Skeletal muscle satellite cell (primary cell): ENCODE data around the gene MS4A4A. TPM values are rescaled to one million over a fixed set of nuclear protein-coding genes. Genes with fewer than 3 reads are reported as not detected.

Experiments used
- H3K27me3 ChIP-seq: 2 replicates; pipeline ENCODE4 v1.7.0; 2013; ENCODE audit warnings: low read length; ENCODE audit not compliant: control insufficient read depth, insufficient read depth
- H3K36me3 ChIP-seq: 2 replicates; pipeline ENCODE4 v1.7.0; 2013; ENCODE audit warnings: mild to moderate bottlenecking, control low read depth, low read length; ENCODE audit not compliant: insufficient read depth
- H3K4me1 ChIP-seq: 2 replicates; pipeline ENCODE4 v1.7.0; 2013; ENCODE audit warnings: low read length; ENCODE audit not compliant: control insufficient read depth, insufficient read depth
- H3K4me2 ChIP-seq: 2 replicates; pipeline ENCODE4 v1.7.0; 2013; ENCODE audit warnings: mild to moderate bottlenecking, low read length
- H3K4me3 ChIP-seq: 2 replicates; pipeline ENCODE4 v1.7.0; 2013; ENCODE audit warnings: low read length
- H3K9ac ChIP-seq: 2 replicates; pipeline ENCODE4 v1.7.0; 2013; ENCODE audit warnings: mild to moderate bottlenecking, low read depth, low read length, moderate library complexity
- H3K9me3 ChIP-seq: replicated peaks from 2 replicates; pipeline ENCODE4 v1.7.0; 2013; ENCODE audit warnings: mild to moderate bottlenecking, control low read depth, low read length
- total RNA-seq: library from RNA; depleted of rRNA; stranded (reverse); fragments of >200 nt; gene quantifications from 2 replicates; pipeline ENCODE4 v1.2.3, GENCODE V29; 2012; rRNA removed

MS4A4A gene
- total RNA-seq: not detected in 2 replicates

GRCh38 chr11:60280412-60280811 lies at the start of gene MS4A4A:
MS4A4A (plus strand) TSS chr11:60280666; CDS start chr11:60280676, 10 bp downstream.
- no peaks in the 10 kb centered on the region for H3K4me1 ChIP-seq
- H3K9me3 ChIP-seq: peaks cover 4% of the 10 kb centered on the region
- H3K4me2 ChIP-seq: no peak within 1 kb of the TSS

GRCh38 chr11:60230681-60231080 lies 49.8 kb upstream of the MS4A4A start:
- no peak overlapping the region for H3K4me2 ChIP-seq
- H3K4me1 ChIP-seq: no peaks in the 10 kb centered on the region
- H3K27me3 ChIP-seq: no peaks in the 10 kb centered on the region
- H3K9me3 ChIP-seq: no peaks in the 10 kb centered on the region
- H3K4me3 ChIP-seq: no peak overlapping the region
- H3K36me3 ChIP-seq: no peaks in the 10 kb centered on the region
- H3K9ac ChIP-seq: no peak overlapping the region

More at GRCh38 chr11:60280412-60280811, at the start of gene MS4A4A:
- H3K4me3 ChIP-seq: no peak within 1 kb of the TSS
- H3K36me3 ChIP-seq: no peaks in the 10 kb centered on the region
- H3K27me3 ChIP-seq: no peaks in the 10 kb centered on the region
- no peak within 1 kb of the TSS for H3K9ac ChIP-seq

DNA sequence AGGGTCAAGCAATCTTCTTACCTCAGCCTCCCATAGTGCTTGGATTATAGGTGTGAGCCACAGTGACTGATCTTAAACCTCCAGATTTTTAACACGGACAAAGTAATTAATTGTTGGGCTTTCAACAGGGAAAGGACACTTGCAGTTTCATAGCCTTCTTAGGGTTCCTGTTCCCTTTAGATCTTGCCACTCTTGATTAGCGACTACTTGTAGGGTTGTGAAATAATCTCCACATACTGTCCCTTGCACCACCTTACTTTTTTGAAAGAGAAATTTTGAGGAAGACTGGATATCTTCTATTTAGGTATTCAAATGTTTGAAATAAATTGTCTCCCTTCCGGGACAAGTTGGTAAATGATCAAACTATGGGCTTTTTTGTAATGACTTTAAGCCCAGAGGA lies 45.1 kb upstream of the MS4A4A start:
- H3K4me3 ChIP-seq: no peak overlapping the region
- H3K27me3 ChIP-seq: no peaks in the 10 kb centered on the region

GRCh38 chr11:60240662-60241061 lies 39.8 kb upstream of the MS4A4A start:
- Histone ChIP-seq H3K4me1 (no peaks in the 10 kb centered on the region), H3K9ac (no peak overlapping the region), H3K27me3 (no peaks in the 10 kb centered on the region), H3K4me2 (no peak overlapping the region), H3K9me3 (no peaks in the 10 kb centered on the region), H3K4me3 (no peak overlapping the region), H3K36me3 (no peaks in the 10 kb centered on the region)

More for the DNA sequence above, 45.1 kb upstream of the MS4A4A start:
- no peak overlapping the region for H3K4me2 ChIP-seq
- no peaks in the 10 kb centered on the region for H3K9me3 ChIP-seq
- H3K36me3 ChIP-seq: no peaks in the 10 kb centered on the region
- no peaks in the 10 kb centered on the region for H3K4me1 ChIP-seq
- no peak overlapping the region for H3K9ac ChIP-seq

DNA sequence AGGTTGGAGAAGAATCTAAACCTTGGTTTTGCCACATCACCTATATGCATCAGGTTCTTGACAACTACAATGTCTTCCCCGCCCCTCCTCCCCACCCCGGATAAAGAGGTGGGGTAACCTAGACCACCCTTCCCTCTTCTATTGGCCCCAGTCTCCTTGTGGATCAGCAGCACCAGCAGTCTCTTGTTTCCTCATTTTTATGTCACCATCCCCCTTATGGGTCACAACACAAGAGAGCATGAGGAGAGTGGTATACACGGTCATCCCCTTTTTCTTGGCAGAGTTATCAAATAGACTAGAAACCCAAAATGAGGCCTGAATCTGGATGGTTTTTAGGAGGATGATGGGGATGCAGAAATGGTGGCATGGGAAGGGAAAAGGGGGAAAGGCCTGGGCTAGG lies 38.7 kb upstream of the MS4A4A start:
- Histone ChIP-seq H3K9ac (no peak overlapping the region), H3K4me1 (no peaks in the 10 kb centered on the region), H3K36me3 (no peaks in the 10 kb centered on the region), H3K4me3 (no peak overlapping the region), H3K27me3 (no peaks in the 10 kb centered on the region), H3K4me2 (no peak overlapping the region), H3K9me3 (no peaks in the 10 kb centered on the region)

DNA sequence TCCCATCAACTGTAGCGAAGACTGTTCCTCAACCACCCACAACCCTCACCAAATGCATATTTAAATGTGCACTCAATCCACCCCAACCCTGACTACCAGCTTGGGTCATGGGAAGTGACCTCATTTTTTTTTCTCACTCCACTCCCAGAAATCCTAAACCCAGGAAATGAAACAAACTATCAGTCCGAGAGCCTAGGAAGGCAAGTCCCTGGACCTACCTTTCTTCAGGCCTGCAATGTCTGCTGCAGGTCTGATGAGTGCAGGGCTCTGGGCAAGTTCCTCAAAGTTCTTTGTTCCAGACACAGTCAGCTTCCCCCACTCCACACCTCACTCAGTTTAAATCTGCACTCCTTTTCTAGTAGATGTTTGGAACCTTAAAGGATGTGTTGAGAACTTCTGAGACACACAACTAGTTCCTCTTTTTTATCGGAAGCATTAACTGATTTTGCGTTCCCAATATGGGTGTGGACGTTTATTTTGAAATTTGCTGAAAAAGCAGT lies 37.7 kb upstream of the MS4A4A start, which contains the start of gene MS4A4E:
MS4A4E (minus strand) TSS at position 398 of the 500 bp plus-strand sequence. CDS start 13,082 bp downstream, outside the sequence.
- Histone ChIP-seq H3K36me3 (no peaks in the 10 kb centered on the region), H3K4me2 (no peak within 1 kb of the TSS), H3K9me3 (peaks cover 4% of the 10 kb centered on the region), H3K4me3 (no peak within 1 kb of the TSS), H3K4me1 (no peaks in the 10 kb centered on the region), H3K27me3 (no peaks in the 10 kb centered on the region), H3K9ac (no peak within 1 kb of the TSS)

DNA sequence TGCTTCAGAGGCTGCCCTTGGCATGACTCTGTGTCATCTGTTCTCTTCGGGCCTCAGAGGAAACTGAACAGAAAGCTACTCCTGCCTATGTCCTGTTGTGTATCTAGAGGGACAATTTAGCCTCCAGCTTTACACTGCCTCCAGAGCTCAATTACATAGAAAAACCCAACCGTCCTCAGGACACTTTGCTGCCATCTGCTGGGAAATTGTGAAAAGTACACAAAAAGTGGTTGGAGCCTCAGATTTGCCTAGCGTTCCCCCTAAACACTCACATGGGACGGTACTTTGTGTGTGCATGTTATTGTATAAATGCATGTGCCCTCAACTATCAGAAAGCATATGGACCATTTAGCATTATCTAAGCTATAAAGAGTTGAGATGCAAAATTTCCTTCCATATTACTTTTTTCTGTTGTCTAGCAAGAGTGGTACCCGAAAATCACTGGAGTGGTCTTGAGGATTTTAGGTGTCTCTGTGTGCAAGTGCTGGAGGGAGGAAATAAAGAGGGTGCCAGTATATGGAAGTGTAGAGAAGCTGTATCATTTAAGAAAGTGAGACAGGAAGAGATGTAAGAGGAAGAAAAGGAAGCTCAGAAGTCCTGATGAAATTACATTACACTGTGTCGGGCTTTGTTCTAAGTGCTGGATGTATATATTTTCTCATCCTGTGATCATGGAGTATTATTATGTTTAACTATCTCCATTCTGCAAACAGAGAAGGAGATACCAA lies 28.8 kb upstream of the MS4A4A start:
- no peak overlapping the region for H3K4me2 ChIP-seq
- no peaks in the 10 kb centered on the region for H3K36me3 ChIP-seq
- no peak overlapping the region for H3K9ac ChIP-seq

DNA sequence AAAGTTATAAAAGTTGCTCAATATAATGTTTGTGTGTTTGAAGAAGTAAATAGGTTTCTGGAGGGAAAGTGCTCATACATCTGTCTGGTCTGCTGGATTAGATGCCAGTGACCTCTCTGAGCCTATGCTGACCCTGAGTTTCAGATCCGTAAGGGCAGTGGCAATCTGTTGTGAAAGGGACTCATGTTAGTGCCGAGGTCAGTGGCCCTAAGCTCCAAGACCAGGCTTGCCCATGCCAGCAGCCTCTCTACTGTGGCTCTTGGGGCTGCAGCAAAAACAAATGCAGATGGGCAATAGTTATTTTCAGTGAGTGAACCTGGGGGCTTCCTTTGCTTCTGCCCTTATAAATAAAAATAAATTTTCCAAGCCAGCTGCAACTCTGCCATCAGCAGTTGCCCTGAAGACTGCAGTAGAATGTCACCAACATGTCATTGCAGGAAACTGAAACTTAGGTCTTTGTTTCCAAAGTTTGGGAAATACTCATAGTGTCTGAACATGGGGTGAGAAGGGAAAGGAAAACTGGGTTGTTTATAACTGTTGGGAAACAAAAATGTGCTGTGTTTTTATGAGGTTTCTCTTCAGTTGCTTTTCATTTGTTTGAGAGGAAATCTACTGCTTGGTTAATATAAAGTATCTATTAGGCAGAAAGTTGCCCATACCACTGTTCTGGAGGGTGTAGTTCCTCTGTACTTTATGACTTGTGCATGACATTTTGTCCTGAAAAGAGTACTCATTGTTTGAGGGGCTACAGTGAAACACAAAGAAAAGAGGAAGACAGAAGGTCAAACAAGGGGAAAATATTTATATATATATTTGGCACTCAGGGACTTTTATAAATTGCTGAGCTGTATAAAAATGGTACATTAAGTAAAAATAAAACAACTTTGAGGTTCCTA lies 28.0 kb upstream of the MS4A4A start:
- Histone ChIP-seq H3K36me3 (no peaks in the 10 kb centered on the region), H3K4me1 (no peaks in the 10 kb centered on the region), H3K4me3 (no peak overlapping the region), H3K9me3 (peaks cover 3% of the 10 kb centered on the region), H3K4me2 (no peak overlapping the region), H3K27me3 (no peaks in the 10 kb centered on the region), H3K9ac (no peak overlapping the region)

More for the DNA sequence above, 28.8 kb upstream of the MS4A4A start:
- Histone ChIP-seq H3K27me3 (no peaks in the 10 kb centered on the region), H3K9me3 (peaks cover 8% of the 10 kb centered on the region), H3K4me3 (no peak overlapping the region), H3K4me1 (no peaks in the 10 kb centered on the region)

DNA sequence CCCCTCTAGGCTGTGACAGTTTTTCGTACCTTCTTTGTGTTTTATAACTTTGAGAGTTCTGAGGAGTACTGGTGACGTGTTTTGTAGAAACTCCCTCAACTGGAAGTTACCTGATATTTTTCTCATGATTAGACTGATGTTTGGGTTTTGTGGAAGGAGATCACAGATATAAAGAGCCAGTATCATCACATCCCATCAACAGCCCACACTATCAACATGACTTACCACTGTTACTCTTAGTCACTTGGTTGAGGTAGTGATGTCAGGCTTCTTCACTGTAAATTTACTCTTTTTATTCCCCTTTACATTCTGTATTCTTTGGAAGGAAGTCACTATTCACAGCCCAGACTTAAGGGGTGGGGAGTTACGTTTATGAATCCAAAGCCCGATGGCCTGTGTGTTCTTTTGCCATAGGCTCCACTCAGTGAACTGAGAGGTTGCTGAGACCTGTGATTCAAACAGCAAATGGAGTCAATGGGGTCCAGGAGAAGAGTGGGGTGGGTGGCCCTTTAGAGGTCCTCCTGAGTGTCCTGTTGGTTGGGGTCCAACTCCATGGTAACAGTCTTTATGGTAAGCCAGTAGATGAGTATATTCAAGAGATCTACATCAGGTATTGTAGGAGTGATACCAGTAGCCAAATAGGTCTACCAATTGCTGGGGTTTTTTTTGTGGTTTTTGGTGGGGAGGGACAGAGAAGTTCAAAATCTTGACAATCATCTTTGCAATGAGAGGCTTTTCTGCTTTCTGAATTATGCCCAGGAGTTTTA lies 22.3 kb upstream of the MS4A4A start:
- no peaks in the 10 kb centered on the region for H3K36me3 ChIP-seq
- no peaks in the 10 kb centered on the region for H3K27me3 ChIP-seq
- no peak overlapping the region for H3K4me3 ChIP-seq
- no peak overlapping the region for H3K4me2 ChIP-seq
- H3K4me1 ChIP-seq: no peaks in the 10 kb centered on the region
- H3K9me3 ChIP-seq: peaks cover 3% of the 10 kb centered on the region
- H3K9ac ChIP-seq: no peak overlapping the region

- Histone ChIP-seq H3K4me3 (no peak overlapping the region), H3K27me3 (no peaks in the 10 kb centered on the region), H3K36me3 (no peaks in the 10 kb centered on the region), H3K4me1 (no peaks in the 10 kb centered on the region), H3K4me2 (no peak overlapping the region), H3K9me3 (no peaks in the 10 kb centered on the region), H3K9ac (no peak overlapping the region)
Measured at GRCh38 chr11:60261014-60261413, 19.5 kb upstream of the MS4A4A start.

- Histone ChIP-seq H3K9ac (no peak overlapping the region), H3K9me3 (no peaks in the 10 kb centered on the region), H3K4me3 (no peak overlapping the region), H3K4me2 (no peak overlapping the region), H3K27me3 (no peaks in the 10 kb centered on the region), H3K4me1 (no peaks in the 10 kb centered on the region), H3K36me3 (no peaks in the 10 kb centered on the region)
Measured at GRCh38 chr11:60263402-60263801, 17.1 kb upstream of the MS4A4A start.
